NCI-H2227 treated with DMSO at 0.1 percent for 48 hours (cell line): ENCODE results near the gene RIPOR2.
"Not testable (repeated sequence)": the region's sequence is repeated elsewhere in the genome, so short reads cannot be mapped to it uniquely, and the experiment has no call there.

Experiments used
- DNase-seq: peaks from one replicate; lab custom pipeline; 2025; lab: John Stamatoyannopoulos, UW

The RIPOR2 gene

DNA sequence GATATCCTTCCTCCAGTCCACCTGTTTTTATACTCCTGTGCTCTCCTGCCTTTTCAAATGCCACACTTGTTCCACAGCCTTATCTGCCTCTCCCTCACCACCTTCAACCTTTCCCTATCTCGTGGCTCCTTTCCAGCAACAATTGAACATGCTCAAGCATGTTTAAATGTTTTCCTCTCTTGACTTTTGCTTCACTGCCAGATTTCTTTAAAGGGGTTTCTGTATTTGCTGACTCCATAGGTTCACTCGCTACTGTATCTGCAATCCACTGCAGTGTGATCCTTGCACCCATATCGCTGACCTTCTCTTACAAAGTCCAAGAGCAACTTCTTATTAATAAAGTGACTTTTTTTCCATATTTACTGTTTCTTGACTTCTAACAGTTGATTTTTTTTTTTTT lies 172.2 kb downstream of the RIPOR2 start:
- no peak for DNase-seq

DNA sequence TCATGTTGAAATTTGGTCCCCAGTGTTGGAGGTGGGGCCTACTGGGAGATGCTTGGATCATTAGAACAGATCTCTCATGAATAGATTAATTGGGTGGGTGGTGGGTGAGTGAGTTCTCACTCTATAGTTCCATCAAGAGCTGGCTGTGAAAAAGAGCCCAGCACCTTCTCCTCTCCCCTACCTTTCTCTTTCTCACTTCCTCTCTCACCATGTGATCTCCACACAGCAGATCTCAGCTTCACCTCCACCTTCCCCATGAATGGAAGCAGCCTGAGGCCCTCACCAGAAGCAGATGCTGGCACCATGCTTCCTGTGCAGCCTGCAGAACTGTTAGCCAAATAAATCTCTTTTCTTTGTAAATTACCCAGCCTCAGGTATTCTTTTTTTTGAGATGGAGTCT lies 173.9 kb downstream of the RIPOR2 start:
- no peak for DNase-seq

GRCh38 chr6:24761193-24761835 lies 174.4 kb downstream of the RIPOR2 start:
- DNase-seq, result peak; percentile 10

GRCh38 chr6:24760210-24760609 lies 175.6 kb downstream of the RIPOR2 start:
- no peak for DNase-seq

GRCh38 chr6:24759718-24760117 lies 176.0 kb downstream of the RIPOR2 start:
- DNase-seq, result no peak

- DNase-seq, result no peak
Measured at GRCh38 chr6:24757611-24758010, 178.1 kb downstream of the RIPOR2 start.

DNA sequence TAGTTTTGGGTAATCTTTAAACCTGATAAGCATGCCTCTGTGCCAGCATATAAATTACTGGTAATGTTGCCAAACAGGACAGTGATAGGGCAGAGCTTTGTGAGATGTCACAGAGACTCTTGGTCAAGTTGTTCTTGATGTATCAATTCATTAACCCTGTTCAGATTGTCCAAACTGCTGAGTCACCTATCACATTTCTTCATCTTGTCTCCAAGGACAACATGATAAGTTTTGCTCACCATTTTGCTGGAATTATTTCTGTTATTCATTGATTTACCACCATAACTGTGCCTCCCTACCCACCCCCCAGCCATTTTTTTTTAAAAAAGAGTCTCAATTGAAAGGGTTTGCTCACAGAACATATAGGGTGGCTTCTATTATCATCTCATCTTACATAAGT lies 180.5 kb downstream of the RIPOR2 start:
- DNase-seq, result no peak

DNA sequence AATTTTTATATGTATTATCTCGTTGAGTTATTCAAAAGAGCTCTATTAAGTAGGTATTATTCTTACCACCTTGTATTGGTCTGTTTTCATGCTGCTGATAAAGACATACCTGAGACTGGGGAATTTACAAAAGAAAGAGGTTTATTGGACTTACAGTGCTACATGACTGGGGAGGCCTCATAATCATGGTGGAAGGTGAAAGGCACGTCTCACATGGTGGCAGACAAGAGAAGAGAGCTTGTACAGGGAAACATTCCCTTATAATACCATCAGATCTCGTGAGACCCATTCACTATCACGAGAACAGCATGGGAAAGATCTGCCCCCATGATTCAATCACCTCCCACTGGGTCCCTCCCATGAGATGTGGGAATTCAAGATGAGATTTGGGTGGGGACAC lies 181.4 kb downstream of the RIPOR2 start:
- DNase-seq, result not testable (repeated sequence)
